Neural crest cell (in vitro differentiated cells): ENCODE results near the gene ADI1. TPM values are rescaled to one million over a fixed set of nuclear protein-coding genes. Genes with fewer than 3 reads are reported as not detected.

ENCODE experiments used
- DNase-seq: peaks from one replicate; pipeline ENCODE4 v3.0.0; 2021; ENCODE audit warnings: low read depth, mixed read lengths, low spot score
- H3K27ac Mint-ChIP-seq: one replicate; pipeline ENCODE4 v1.8.0; 2021; ENCODE audit warnings: mild to moderate bottlenecking, mixed read lengths; ENCODE audit not compliant: unreplicated experiment
- H3K27me3 Mint-ChIP-seq: 2 replicates; pipeline ENCODE4 v1.8.0; 2021; ENCODE audit warnings: low read depth, mild to moderate bottlenecking, mixed read lengths
- H3K36me3 Mint-ChIP-seq: 2 replicates; pipeline ENCODE4 v1.8.0; 2021; ENCODE audit warnings: low read depth, mild to moderate bottlenecking, mixed read lengths
- H3K4me1 Mint-ChIP-seq: 2 replicates; pipeline ENCODE4 v1.8.0; 2021; ENCODE audit warnings: mixed read lengths
- H3K4me3 Mint-ChIP-seq: one replicate; pipeline ENCODE4 v1.8.0; 2021; ENCODE audit warnings: mild to moderate bottlenecking, mixed read lengths
- H3K9me3 Mint-ChIP-seq: 2 replicates; pipeline ENCODE4 v1.8.0; 2021; ENCODE audit warnings: mixed read lengths
- CTCF ChIP-seq: fragments of 200-600 bp; sonication (generic); conservative IDR thresholded peaks from 2 replicates; pipeline ENCODE4 v1.5.0; 2021; ENCODE audit warnings: antibody characterized with exemption, mild to moderate bottlenecking
- total RNA-seq: library from RNA; stranded (reverse); gene quantifications from 2 replicates; pipeline ENCODE4 v1.2.1, GENCODE V29; 2021

ADI1 gene
- total RNA-seq, 1 donor from 2014 or later = 32.8 TPM

GRCh38 chr2:3468296-3468988 lies 50.9 kb downstream of the ADI1 start:
- Mint-ChIP-seq H3K4me3 (no peak overlapping the region), H3K27me3 (no peaks in the 10 kb centered on the region), H3K27ac (no peak overlapping the region), H3K4me1 (peaks cover 7% of the 10 kb centered on the region), H3K9me3 (no peaks in the 10 kb centered on the region), H3K36me3 (peaks cover 4% of the 10 kb centered on the region)
- no peak for TF ChIP-seq CTCF
- DNase-seq = no peak

- Mint-ChIP-seq H3K27ac (no peak overlapping the region), H3K4me3 (no peak overlapping the region), H3K4me1 (peaks cover 3% of the 10 kb centered on the region), H3K9me3 (no peaks in the 10 kb centered on the region), H3K36me3 (peaks cover under 1% of the 10 kb centered on the region), H3K27me3 (no peaks in the 10 kb centered on the region)
- no peak for DNase-seq
- no peak for TF ChIP-seq CTCF
Measured at GRCh38 chr2:3467654-3468053, 51.7 kb downstream of the ADI1 start.

- H3K27me3 Mint-ChIP-seq = no peaks in the 10 kb centered on the region
Measured at GRCh38 chr2:3466966-3467365, 52.4 kb downstream of the ADI1 start.

GRCh38 chr2:3466482-3466863 lies 52.9 kb downstream of the ADI1 start:
- H3K9me3 Mint-ChIP-seq = no peaks in the 10 kb centered on the region
- H3K4me1 Mint-ChIP-seq = peaks cover 4% of the 10 kb centered on the region
- H3K27me3 Mint-ChIP-seq = no peaks in the 10 kb centered on the region
- no peak for TF ChIP-seq CTCF
- no peak for DNase-seq
- no peak overlapping the region for H3K27ac Mint-ChIP-seq
- no peaks in the 10 kb centered on the region for H3K36me3 Mint-ChIP-seq
- no peak overlapping the region for H3K4me3 Mint-ChIP-seq

More at GRCh38 chr2:3466966-3467365, 52.4 kb downstream of the ADI1 start:
- Mint-ChIP-seq H3K27ac (no peak overlapping the region), H3K4me1 (peaks cover 4% of the 10 kb centered on the region), H3K9me3 (no peaks in the 10 kb centered on the region), H3K36me3 (no peaks in the 10 kb centered on the region), H3K4me3 (no peak overlapping the region)
- no peak for DNase-seq
- no peak for TF ChIP-seq CTCF

GRCh38 chr2:3465844-3466481 lies 53.4 kb downstream of the ADI1 start:
- Mint-ChIP-seq H3K36me3 (no peaks in the 10 kb centered on the region), H3K4me1 (peaks cover 4% of the 10 kb centered on the region), H3K9me3 (no peaks in the 10 kb centered on the region), H3K27me3 (no peaks in the 10 kb centered on the region), H3K4me3 (no peak overlapping the region), H3K27ac (no peak overlapping the region)
- no peak for TF ChIP-seq CTCF
- DNase-seq = no peak
